ENCODE results near the gene ASB3.
"Not testable (repeated sequence)": the region's sequence is repeated elsewhere in the genome, so short reads cannot be mapped to it uniquely, and the experiment has no call there.

Gene ASB3, protein sequence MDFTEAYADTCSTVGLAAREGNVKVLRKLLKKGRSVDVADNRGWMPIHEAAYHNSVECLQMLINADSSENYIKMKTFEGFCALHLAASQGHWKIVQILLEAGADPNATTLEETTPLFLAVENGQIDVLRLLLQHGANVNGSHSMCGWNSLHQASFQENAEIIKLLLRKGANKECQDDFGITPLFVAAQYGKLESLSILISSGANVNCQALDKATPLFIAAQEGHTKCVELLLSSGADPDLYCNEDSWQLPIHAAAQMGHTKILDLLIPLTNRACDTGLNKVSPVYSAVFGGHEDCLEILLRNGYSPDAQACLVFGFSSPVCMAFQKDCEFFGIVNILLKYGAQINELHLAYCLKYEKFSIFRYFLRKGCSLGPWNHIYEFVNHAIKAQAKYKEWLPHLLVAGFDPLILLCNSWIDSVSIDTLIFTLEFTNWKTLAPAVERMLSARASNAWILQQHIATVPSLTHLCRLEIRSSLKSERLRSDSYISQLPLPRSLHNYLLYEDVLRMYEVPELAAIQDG

DNA sequence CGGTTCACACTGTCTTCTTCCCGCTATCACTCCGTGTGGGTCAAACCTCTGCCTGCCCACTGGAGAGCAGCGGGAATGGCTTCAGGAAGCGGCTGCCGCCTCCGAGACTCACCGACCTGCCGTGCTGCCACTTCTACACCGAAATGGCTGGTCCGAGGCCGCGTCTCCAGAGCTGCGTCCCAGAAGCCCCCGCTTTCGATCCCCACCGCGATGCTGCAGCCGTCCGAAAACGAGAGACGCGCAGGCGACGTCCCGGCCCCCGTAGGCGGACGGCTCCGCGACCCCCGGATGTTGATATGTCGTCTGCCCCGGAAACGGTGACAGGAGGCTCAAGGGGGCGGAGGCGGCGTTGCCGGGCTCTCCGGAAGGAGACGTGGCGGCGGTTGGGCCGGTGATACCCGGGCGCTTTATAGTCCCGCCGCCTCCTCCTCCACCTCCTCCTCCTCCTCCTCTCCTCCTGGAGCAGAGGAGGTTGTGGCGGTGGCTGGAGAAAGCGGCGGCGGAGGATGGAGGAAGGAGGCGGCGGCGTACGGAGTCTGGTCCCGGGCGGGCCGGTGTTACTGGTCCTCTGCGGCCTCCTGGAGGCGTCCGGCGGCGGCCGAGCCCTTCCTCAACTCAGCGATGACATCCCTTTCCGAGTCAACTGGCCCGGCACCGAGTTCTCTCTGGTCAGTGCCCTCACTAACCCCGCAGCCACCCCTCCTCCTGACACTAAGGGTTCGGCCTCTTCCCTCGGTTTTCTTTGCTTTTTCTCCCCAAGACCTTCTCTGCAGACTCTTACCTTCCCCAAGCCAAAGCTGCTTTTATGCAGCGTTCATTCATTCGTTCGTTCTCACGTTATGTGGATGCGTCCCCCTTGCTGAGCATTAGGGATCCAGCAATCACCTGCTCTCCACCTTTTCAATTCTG lies at the start of gene ASB3, which contains the start of gene ERLEC1:
Gene ASB3 (minus strand): TSS at position 249 of the 909 bp plus-strand sequence. CDS start 21,381 bp downstream, outside the sequence.
Gene ERLEC1 (plus strand): TSS at position 340 of the 909 bp plus-strand sequence. CDS start 167 bp downstream, at position 507.
- DNase-seq (ENCODE audit: low read depth in 1 of 2, low spot score in 1 of 2), result peak; percentile 69 to 78

DNA sequence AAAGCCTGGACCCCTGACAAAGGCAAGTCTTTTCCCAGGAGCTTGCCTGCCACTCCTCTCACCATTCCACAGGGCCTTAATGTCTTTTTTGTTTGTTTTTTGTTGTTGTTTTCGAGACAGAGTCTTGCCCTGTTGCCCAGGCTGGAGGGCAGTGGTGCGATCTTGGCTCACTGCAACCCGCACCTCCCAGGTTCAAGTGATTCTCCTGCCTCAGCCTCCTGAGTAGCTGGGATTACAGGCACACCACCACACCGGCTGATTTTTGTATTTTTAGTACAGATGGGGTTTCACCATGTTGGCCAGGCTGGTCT lies 43.2 kb upstream of the ASB3 start:
- DNase-seq (ENCODE audit: low read depth in 1 of 2, low spot score in 1 of 2), result not testable (repeated sequence)

DNA sequence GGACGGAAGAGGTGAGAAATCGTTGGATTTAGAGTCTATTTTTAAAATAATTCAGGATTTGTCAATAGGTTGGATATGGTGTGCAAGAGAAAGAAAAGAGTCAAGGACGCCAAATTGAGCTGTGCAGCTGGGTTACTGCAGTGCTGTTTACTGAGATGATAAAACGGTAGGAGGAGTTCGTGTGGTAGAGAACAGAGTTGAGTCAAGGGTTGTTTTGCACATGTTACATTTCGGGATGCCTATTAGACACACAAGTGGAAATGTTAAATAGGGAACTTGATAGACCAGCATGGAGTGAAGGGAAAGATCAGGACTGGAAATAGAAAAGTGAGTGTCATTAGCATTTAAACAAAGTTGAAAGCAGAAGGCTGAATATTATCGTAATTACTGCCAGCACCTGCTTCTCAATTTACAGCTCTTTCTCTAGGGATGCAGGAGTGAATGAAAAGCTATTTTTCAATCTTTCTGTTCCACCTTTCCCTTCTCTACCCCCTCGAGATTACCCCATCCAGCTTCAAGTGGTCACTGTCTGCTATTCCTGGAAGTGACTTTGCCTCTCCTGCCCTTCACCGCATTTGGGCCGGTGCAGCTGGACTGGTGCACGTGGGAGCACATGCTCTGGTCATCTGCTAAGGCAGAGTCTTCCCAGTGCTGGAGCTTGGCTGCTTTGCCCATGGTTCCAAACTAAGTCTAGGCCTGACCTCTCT lies 42.7 kb upstream of the ASB3 start:
- no peak for DNase-seq (ENCODE audit: low read depth in 1 of 2, low spot score in 1 of 2)

DNA sequence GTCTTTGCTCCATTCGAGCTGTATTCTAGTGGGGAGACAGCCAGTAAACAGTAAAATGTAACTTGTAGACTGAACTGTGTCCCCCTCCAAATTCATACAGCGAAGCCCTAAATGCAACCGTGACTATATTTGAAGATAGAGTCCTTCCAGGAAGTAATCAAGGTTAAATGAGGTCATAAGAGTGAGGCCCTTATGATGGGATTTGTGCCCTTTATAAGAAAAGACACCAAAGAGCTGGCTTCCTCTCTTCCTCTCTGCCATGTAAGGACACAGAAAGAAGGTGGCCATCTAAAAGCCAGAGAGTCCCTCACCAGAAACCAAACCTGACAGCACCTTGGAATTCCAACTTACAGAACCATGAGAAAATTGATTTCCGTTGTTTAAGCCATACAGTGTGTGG lies 41.6 kb upstream of the ASB3 start:
- no peak for DNase-seq (ENCODE audit: low read depth in 1 of 2, low spot score in 1 of 2)

DNA sequence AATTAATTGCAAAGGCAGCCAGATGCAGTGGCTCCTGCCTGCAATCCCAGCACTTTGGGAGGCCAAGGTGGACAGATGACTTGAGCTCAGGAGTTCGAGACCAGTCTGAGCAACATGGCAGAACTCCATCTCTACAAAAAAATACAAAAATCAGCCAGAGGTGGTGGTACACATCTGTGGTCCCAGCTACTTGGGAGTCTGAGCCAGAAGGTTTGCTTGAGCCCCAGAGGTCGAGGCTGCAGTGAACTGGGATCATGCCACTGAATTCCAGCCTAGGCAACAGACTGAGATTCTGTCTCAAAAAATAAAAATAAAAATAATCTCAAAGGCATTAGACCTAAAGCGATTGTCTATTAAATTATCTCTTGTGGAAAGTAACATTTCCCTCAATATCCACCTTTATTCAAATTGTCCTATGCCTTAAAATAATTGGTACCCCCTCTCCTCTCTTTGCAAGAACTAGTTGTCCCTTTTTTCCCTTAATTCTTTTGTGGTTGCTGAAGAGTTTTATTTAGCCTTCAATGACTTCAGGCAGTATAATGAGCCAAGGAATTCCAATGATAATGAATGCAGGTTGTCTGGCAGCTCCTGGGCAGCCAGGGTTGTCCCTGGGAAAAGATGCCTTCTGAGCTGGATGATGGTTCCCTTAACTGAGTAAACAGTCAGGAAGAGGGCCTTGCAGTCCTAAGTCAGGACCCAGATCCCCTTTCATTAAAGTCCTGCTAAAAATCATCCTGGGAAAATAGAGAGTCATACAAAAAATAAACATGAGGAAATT lies 40.8 kb upstream of the ASB3 start:
- DNase-seq (ENCODE audit: low read depth in 1 of 2, low spot score in 1 of 2), result no peak

DNA sequence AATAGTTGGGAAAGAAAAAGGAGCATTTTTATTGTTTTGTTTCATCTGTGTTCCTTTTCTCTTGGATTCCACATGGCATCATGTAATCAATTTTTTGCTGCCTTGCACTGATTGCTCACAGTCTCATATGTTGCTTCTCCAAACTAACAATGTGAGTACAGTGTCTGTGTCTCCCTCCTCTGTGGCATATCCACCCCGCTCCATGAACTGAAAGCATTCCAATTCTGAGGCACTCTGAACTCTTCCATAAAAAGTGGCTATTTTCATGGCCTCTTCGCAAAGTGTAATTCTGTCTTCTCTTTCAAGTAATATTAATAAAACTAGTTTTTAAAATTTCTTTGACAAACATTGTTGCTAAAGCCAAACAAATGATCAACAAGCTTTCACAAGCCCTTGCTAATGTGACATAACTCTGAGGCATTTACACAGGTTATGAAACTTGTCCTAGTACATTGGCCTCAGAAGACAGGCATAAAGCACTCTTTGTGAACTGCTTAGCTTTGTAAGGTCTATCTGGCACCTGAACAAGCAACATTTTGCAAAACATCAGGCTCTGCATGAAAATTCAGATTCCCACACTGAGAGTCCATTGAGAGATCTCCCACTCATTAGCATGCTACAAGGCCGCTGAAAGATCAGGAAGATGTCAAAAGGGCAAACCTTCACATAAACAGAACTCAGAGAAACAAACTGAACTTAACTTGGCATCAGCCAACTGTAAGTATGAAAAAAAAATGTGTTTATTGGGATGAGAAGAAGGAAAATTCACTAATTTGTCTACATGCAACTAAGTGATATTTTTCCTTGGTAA lies 40.0 kb upstream of the ASB3 start:
- DNase-seq (ENCODE audit: low read depth in 1 of 2, low spot score in 1 of 2), result no peak

DNA sequence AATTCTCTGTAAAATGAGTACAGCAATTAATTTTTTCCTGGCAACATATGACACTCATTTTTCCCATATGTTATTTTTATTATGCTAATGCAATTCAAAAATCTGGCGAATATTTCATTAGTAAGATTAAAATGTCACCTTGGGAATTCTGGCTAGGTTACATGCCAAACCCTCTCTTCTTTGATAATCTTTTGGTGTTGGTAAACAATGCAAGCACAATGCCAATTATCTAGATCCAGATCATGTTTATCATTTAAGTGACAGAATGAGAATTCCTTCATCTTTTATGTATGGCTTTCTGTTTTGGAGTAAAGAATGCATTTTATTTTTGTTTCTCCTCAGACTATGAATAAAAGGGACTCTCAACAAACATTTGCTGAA lies 39.3 kb upstream of the ASB3 start:
- no peak for DNase-seq (ENCODE audit: low read depth in 1 of 2, low spot score in 1 of 2)

DNA sequence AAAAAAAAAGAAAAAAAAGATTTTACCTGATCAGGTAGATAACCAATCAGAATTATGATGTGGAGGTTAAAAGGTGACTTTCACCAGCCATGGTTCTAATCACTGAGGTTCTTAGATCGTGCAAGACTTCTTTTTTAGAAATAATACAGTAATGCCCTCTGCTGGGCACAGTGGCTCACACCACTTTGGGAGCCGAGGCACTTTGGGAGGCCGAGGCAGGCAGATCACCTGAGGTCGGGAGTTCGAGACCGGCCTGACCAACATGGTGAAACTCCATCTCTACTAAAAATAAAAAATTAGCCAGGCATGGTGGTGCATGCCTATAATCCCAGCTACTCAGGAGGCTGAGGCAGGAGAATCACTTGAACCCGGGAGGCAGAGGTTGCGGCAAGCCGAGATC lies 36.9 kb upstream of the ASB3 start:
- not testable (repeated sequence) for DNase-seq (ENCODE audit: low read depth in 1 of 2, low spot score in 1 of 2)

DNA sequence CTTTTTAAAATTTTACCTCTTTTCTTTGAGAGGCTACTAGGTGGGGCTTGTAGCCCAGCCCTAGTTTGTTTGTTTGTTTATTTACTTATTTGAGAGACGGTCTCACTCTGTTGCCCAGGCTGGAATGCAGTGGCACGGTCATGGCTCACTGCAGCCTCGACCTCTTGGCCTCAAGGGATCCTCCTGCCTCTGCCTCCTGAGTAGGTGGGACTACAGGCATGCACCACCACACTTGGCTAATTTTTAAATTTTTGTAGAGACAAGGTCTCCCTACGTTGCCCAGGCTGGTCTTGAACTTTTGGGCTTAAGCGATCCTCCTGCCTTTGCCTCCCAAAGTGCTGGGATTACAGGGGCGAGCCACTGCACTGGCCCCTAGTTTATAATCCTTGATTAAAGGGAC lies 35.1 kb upstream of the ASB3 start:
- no peak for DNase-seq (ENCODE audit: low read depth in 1 of 2, low spot score in 1 of 2)

DNA sequence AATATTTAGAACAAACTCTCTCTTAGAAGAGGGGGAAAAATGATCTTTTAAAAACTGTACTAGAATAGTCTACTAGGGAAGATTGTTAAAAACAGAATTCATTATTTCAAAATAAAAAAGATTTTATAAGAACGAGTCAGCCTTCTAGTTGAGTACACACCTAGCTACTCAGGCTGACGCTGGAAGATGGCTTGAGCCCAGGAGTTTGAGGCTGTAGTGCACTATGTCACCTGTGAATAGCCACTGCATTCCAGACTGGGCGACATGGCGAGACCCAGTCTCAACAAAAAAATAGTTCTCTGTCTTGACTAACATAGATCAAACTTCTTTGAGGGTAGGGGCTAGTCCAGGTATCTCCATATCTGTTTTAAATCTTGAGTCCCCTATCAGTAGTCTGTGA lies 34.0 kb upstream of the ASB3 start:
- no peak for DNase-seq (ENCODE audit: low read depth in 1 of 2, low spot score in 1 of 2)

DNA sequence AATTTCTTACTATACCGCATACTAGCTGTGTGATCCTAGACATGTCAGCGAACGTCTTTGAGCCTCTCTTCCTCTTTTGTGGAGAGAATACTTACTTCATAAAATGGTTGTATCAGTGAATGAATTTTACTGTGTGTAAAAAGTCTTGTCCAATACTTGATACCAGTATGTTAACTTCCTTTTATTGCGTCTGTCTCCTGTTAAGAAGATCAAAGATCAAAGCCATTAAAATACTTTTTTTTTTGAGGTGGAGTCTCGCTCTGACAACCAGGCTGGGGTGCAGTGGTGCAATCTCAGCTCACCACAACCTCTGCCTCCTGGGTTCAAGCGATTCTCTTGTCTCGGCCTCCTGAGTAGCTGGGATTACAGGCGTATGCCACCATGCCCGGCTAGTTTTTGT lies 33.3 kb upstream of the ASB3 start:
- no peak for DNase-seq (ENCODE audit: low read depth in 1 of 2, low spot score in 1 of 2)

DNA sequence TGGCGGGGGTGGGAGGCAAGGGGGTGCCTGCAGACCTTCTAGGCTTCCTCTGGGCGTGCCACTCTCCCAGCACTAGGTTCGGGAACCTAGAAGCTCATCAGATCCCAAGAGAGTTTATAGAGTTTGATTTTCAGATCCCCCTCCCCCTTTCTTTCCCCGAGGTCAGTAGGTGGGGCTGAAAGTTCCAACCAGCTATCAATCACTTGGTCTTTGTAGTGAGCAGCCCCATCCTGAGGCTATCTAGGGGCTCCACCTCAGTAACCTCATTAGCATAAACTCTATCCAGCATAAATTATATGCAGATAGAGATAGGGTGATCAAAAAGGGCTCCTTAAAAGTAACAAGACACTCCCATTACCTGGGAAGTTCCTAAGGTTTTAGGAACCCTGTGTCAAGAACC lies 32.9 kb upstream of the ASB3 start:
- DNase-seq (ENCODE audit: low read depth in 1 of 2, low spot score in 1 of 2), result no peak

DNA sequence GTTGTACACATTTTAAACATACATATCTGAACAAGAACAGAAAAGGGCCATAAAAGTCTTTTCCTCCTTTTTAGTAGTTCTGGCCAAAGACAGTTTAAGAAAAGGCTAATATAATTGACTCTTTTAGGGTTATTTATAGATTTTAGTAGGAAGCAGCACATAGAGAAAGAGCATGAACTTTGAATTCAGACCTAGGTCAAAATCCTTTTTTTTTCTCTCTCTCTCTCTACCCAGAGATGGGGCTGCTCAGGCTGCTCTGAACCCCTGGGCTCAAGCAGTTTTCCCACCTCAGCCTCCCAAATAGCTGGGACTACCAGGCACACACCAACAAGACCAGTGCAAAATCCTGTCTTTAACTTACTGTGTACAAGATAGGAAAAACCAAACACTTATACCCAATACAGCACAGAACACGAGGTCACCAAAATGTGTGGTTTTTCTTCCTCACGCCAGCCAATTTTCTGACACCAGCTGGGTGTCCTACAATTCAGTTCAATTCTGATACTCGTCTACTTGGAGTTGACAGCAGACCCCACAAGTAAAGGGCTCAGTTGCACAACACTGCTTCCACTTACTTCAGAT lies 32.2 kb upstream of the ASB3 start:
- no peak for DNase-seq (ENCODE audit: low read depth in 1 of 2, low spot score in 1 of 2)

DNA sequence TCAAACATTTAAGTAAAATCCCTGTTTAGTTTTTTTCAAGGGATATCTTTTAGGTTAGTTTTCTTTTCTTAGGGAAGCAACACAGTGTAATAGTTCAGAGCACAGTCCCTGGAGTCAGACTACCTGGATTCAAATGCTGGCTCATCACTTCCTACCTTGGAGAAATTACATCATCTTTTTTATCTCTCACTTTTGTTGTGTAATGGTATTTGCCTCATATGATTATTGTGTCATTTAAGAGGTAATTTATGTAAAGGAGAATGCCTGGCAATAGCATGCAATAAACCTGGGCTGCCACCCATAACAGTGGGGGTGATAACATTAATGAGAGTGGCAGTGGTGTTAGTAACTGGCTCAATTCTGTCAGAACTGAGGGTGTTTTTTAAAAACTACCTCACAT lies 26.4 kb upstream of the ASB3 start:
- DNase-seq (ENCODE audit: low read depth in 1 of 2, low spot score in 1 of 2), result no peak

DNA sequence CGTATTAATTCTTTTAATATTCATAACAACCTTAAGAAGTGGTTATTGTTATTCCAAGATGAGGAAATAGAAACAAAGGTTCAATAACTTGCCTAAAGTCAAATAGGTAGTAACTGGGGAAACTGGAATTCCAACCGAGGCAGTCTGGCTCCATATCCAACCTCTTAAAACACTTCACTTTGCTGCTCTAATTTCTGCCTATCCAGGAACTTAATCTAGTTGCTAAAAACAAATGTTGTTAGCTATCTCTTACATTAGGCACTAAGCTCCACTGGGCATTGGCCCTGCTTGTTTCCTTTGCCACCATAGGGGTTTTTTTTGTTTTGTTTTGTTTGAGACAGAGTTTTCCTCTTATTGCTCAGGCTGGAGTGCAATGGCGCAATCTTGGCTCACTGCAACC lies 24.8 kb upstream of the ASB3 start:
- DNase-seq (ENCODE audit: low read depth in 1 of 2, low spot score in 1 of 2), result no peak

DNA sequence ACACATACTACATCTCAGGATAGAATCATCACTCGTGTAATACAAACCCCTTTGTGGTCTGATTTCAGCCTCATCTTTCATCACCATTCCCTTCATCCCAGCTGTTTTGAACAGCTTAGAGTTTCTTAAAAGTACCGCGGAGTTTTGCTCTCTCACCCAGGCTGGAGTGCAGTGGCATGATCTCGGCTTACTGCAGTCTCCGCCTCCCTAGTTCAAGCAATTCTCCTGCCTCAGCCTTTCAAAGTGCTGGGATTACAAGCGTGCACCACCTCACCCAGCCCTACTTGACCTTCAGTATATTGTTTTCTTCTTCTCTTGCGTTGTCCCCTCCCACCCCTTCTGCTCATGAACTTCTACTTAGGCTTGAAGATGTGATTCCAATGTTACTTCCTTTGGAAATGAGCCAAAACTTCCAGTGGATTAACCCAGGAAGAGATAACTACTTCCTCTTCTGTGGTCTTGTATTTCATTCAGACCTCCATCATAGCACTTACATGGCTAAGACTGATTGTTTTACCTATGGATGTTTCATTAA lies 15.9 kb upstream of the ASB3 start:
- no peak for DNase-seq (ENCODE audit: low read depth in 1 of 2, low spot score in 1 of 2)

DNA sequence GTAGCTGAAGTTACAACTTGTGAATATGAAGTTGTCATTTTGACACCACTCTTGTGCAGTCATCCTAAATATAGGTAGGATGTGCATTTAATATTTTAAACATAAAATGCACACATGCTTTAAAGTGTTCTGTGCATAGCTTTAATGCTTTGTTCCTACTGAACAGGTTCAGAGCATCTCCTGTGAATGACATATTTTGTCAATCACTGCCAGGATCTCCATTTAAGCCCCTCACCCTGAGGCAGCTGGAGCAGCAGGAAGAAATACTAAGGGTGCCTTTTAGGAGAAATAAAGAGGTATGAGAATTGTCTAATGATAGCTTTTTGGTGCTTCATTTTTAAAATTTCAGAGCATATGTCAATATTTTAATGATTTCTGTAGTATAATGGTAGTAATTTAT lies 14.8 kb upstream of the ASB3 start:
- DNase-seq (ENCODE audit: low read depth in 1 of 2, low spot score in 1 of 2), result no peak

DNA sequence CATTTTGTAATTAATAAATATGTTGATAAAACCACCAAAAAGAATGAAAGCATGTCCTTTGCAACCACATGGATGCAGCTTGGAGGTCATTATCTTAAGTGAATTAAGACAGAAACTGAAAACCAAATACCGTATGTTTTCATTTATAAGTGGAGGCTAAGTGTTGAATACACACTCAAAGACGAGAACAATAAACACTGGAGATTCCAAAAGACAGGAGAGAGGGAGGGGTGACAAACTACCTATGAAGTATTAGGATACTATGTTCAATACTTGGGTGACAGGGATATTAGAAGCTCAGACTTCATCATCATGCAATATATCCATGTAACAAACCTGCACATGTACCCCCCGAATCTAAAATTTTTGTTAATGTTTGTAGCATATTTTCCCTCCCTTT lies 7.1 kb upstream of the ASB3 start:
- no peak for DNase-seq (ENCODE audit: low read depth in 1 of 2, low spot score in 1 of 2)

DNA sequence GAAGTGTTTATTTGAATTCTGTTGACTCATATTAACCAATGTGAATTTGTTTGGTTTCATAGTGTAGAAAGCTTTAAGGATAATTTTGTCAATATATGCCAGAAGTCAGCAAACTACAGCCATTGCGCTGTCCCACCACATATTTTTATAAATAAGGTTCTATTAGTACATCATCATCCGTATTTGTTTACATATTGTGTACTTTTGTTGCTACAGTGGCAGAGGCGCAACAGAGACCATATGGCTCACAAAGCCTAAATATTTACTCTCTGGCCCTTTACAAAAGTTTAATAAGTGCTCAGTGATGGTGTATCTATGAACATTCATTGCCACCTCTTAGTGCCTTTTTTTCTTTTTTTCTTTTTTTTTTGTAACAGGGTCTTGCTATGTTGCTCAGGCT lies 6.5 kb upstream of the ASB3 start:
- DNase-seq (ENCODE audit: low read depth in 1 of 2, low spot score in 1 of 2), result no peak
